Activated T-helper 1 cell treated with anti-CD3 and anti-CD28 coated beads, Interleukin-12 subunit alpha, Interleukin-12 subunit beta, Interleukin-2, Interleukin-4 antibody, amounts not matched to agents 30 ng/mL and 10 ng/mL and 1 ng/mL, durations not matched to agents 14 hours and 24 hours and 36 hours (primary cell): ENCODE data around the gene SESN2. TPM values are rescaled to one million over a fixed set of nuclear protein-coding genes. Genes with fewer than 3 reads are reported as not detected.

Experiments used
- DNase-seq: peaks from one replicate; pipeline ENCODE4 v3.0.0; 2021; ENCODE audit warnings: low spot score
- H3K27ac Mint-ChIP-seq: one replicate; pipeline ENCODE4 v1.8.0; 2021; ENCODE audit warnings: mild to moderate bottlenecking, mixed read lengths
- H3K27me3 Mint-ChIP-seq: one replicate; pipeline ENCODE4 v1.8.0; 2022; ENCODE audit warnings: mild to moderate bottlenecking, moderate library complexity, mixed read lengths; ENCODE audit not compliant: insufficient read depth
- H3K36me3 Mint-ChIP-seq: one replicate; pipeline ENCODE4 v1.8.0; 2021; ENCODE audit warnings: low read depth, mixed read lengths
- H3K4me1 Mint-ChIP-seq: one replicate; pipeline ENCODE4 v1.8.0; 2021; ENCODE audit warnings: low read depth, mixed read lengths
- H3K4me3 Mint-ChIP-seq: one replicate; pipeline ENCODE4 v1.8.0; 2021; ENCODE audit warnings: mild to moderate bottlenecking, moderate library complexity, mixed read lengths
- H3K9me3 Mint-ChIP-seq: one replicate; pipeline ENCODE4 v1.8.0; 2021; ENCODE audit warnings: mixed read lengths
- intact Hi-C: fragments of 100-400 bp; cut with micrococcal nuclease; formaldehyde crosslinking; loops from one replicate; pipeline ENCODE4 v1.15.1; 2024
- total RNA-seq: library from RNA; stranded (reverse); gene quantifications from 2 replicates; pipeline ENCODE4 v1.2.3, GENCODE V29; 2022

Gene SESN2
- total RNA-seq, 1 donor from 2014 or later: 19.3 TPM

DNA sequence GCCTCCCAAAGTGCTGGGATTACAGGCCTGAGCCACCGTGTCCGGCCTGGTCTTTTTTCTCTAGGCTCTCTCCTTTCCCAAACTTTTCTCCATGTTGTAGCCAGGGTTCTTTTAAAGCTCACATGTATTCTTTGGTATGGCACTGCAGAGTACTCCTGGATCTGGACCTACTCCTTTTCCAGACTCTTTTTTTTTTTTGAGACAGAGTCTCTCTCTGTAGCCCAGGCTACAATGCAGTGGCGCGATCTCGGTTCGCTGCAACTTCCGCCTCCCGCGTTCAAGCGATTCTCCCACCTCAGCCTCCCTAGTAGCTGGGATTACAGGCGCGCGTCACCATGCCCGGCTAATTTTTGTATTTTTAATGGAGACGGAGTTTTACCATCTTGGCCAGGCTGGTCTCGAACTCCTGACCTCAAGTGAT is 68.9 kb downstream of the SESN2 start:
- H3K9me3 Mint-ChIP-seq: no peaks in the 10 kb centered on the region
- peaks cover 2% of the 10 kb centered on the region for H3K27me3 Mint-ChIP-seq
- H3K36me3 Mint-ChIP-seq: peaks cover 23% of the 10 kb centered on the region
- intact Hi-C loops: loop anchor here (1.0 to 5.0 kb wide), 5 partner anchors 41 to 241 kb away; partner anchors contain the start of genes ATP5IF1, EYA3, PHACTR4 and SESN2
- H3K27ac Mint-ChIP-seq: peak overlapping the region; percentile 98
- peak overlapping the region; percentile 96 for H3K4me3 Mint-ChIP-seq
- peaks cover 26% of the 10 kb centered on the region for H3K4me1 Mint-ChIP-seq
- DNase-seq: no peak

DNA sequence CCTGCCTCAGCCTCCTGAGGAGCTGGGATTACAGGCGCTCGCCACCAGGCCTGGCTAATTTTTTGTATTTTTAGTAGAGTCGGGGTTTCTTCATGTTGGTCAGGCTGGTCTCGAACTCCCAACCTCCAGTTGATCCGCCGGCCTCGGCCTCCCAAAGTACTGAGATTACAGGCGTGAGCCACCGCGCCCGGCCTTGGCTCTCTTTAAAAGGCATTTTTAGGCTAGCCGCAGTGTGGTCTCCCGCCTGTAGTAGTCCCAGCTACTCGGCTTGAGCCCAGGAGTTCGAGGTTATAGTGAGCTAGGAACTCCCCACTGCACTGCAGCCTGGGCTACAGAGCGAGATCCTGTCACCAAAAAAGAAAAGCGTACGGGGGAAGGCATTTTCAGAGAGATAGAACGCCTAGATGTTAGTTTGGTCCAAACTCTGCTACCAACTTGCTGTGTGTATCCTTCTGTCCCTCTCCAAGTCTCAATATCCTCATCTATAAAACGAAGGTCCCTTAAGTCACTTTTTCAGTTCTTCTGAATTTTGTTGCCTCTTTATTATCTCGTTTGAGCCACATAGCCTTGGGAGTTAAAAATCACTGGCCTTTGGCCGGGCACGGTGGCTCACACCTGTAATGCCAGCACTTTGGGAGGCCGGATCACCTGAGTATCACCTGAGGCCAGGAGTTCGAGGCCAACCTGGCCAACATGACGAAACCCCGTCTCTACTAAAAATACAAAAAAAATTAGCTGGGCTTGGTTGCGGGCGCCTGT is 70.3 kb downstream of the SESN2 start:
- H3K27me3 Mint-ChIP-seq: no peaks in the 10 kb centered on the region
- no peak for DNase-seq
- H3K27ac Mint-ChIP-seq: peak overlapping the region; percentile 98
- intact Hi-C loops: loop anchor here (1.0 to 5.0 kb wide), 5 partner anchors 81 to 319 kb away; partner anchors contain the start of genes EYA3 and RNU11
- peak overlapping the region; percentile 96 for H3K4me3 Mint-ChIP-seq
- H3K4me1 Mint-ChIP-seq: peaks cover 31% of the 10 kb centered on the region
- H3K36me3 Mint-ChIP-seq: peaks cover 29% of the 10 kb centered on the region
- H3K9me3 Mint-ChIP-seq: no peaks in the 10 kb centered on the region

Other genes starting within 250 kb of the SESN2 start
- gene EYA3, start 170.9 kb upstream of the SESN2 start, total RNA-seq: 32.2 and 35.5 TPM in 2 replicates
- 0.24 and 0.62 TPM in 2 replicates for gene PTAFR, start 82.8 kb upstream of the SESN2 start, total RNA-seq
- 95.4 and 97.1 TPM in 2 replicates for gene DNAJC8, start 26.5 kb upstream of the SESN2 start, total RNA-seq
- 128 and 132 TPM in 2 replicates for gene ATP5IF1, start 23.4 kb upstream of the SESN2 start, total RNA-seq
- gene MED18, start 69.5 kb downstream of the SESN2 start, total RNA-seq: 19.5 and 21.5 TPM in 2 replicates
- gene PHACTR4, start 110.2 kb downstream of the SESN2 start, total RNA-seq: 28.9 and 31.8 TPM in 2 replicates
- 130 and 135 TPM in 2 replicates for gene RCC1, start 246.5 kb downstream of the SESN2 start, total RNA-seq